CD4-positive, alpha-beta T cell treated with Interleukin-4 for 4 hours (primary cell): ENCODE measurements around the gene PLPP3.

ENCODE experiments used
- DNase-seq: peaks from one replicate; pipeline ENCODE4 v3.0.0-alpha.2; 2020

The PLPP3 gene

GRCh38 chr1:56456435-56457101, 122.8 kb downstream of the PLPP3 start:
- DNase-seq, result no peak

GRCh38 chr1:56453417-56454078, 125.8 kb downstream of the PLPP3 start:
- DNase-seq, result no peak

DNA sequence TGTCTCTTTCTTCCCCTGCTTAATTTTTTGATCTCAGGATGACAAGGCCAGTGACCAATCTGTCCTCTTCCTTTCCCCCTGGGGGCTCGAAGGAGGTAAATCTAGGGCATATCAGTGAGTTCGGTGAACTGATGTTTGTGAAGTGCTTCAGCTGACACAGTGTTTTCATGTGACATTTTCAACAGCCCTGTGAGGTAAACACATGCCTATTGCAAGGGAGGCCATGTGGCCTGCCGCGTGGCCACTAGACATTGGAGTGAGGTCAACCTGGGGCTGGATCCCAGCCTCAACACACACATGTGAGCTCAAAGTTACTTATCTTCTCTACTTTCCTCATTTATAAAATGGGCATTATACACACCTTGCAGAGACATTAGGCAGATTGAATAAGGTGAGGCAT, 126.3 kb downstream of the PLPP3 start:
- DNase-seq, result no peak

DNA sequence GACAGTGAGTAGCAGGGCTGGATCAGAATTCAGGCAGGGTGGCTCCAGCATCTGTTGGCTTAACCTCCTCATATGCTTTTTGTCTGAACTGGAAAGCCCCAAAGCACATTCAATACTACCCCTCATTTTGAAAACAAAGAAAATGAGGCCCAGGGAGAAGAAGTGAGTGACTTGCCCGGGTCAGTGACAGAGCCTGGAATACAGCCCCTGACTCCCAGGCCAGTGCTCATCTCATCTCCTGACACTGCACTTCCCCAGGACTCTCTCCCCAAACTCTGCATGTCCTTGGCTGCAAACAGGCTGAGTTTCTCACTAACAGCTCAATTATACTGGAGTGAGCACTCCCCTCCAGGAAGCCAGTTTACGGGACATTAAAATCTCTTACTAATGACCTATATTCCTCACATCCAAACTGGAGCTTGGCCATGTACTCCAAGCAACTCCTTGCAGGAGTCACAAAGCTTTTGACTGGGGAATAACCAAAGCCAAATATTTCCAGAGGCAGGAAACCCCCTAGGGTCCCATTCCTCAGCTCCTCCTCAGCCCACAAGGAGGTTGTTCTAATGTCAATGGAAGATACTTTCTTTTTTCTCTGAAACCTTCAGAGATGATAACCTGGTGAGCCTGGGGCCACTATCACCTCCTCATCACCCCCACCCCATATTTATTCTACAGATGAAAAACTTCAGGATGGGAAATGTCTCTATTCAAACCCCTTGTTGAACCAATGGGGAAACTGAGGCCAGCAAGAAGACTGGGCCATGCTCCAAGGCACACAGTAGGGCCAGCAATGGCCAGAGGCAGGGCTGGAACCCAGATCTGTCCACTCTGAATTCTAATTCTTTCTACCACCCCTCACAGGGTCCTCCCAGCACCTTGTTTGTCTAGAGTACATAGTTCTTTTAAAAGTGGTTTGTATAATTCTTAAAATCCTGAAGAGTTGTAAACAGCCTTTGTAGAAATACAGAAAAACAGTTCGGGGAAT, 127.0 kb downstream of the PLPP3 start:
- no peak for DNase-seq

- no peak for DNase-seq
Observed at GRCh38 chr1:56451491-56451890, 127.9 kb downstream of the PLPP3 start.

- no peak for DNase-seq
Observed at GRCh38 chr1:56450004-56450666, 129.2 kb downstream of the PLPP3 start.

DNA sequence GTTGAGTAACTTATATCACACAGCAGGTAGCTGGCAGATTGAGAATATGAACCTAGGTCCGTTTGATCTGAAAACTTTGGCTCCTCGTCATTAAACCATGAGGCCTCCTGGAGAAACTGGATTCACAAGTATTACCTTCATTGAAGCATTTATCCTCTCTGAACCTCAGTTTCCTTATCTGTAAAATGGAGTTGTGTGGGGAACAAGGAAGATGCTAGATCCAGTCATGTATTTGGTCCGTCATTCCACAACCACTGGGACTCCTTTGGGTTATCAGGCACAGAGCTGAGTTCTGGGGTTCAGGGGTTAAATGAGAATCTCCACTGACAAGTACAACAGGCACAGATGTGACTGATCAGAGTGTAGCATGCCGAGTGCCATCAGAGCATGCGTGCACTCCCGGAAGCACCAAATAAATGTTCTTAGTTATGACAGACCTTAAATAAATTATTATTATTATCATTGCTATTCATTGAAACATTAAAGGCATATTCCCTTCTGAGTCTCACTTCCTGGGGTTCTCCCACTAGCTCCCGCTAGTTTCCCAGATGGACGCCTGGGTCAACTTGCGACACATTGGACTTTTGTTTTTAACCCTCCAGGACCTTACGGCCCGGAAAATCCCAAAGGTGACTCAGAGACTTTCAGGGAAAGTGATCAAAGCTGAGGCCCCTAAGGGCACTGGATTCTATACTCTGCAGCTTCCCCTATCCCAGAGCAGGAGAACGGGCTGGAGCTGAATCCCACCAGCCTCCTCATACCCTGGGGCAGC, 130.6 kb downstream of the PLPP3 start:
- no peak for DNase-seq

GRCh38 chr1:56447823-56448222, 131.5 kb downstream of the PLPP3 start:
- DNase-seq, result no peak

DNA sequence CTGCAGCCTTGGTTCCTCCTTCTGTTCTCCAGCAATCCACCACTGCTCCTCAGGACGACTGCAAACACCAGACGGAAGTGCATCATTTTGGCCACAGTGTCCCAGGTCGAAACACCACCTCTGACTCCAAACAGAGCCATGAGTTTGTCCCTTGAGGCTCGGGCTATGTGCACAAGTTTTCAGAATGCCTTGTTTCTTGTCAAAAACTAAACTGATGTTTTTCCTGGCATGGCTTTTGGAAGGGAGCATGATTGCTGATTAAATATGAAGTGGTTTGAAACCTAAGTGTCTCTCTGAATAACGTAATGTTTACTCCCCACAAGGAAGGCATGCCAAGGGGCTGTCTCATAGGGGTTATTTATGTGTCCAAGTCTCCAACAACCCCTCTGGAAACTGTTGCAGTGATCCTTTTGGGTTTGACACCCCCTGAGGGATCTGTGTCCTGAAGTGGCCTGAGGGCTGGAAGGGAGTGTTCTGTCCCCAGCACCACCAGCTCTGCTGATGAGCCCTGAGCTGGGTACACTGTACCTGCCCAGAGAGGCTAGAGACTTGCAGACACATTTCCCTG, 132.7 kb downstream of the PLPP3 start:
- DNase-seq, result no peak

GRCh38 chr1:56444960-56445646, 134.3 kb downstream of the PLPP3 start:
- DNase-seq, result no peak
